HG02938 (cell line): ENCODE measurements around the gene EFS.
"Not testable (repeated sequence)": the region's sequence is repeated elsewhere in the genome, so short reads cannot be mapped to it uniquely, and the experiment has no call there.

ENCODE experiments used
- ATAC-seq: cut with Tn5 transposase; IDR thresholded peaks from one replicate; pipeline ENCODE4 v1.9.1; 2021; ENCODE audit warnings: mild to moderate bottlenecking, moderate library complexity; ENCODE audit not compliant: unreplicated experiment

The EFS gene

GRCh38 chr14:23399591-23399990 is 34.6 kb upstream of the EFS start:
- no peak for ATAC-seq

GRCh38 chr14:23399136-23399535 is 34.2 kb upstream of the EFS start:
- no peak for ATAC-seq

GRCh38 chr14:23398348-23398747 is 33.4 kb upstream of the EFS start:
- ATAC-seq, result no peak

GRCh38 chr14:23396781-23397407 is 31.9 kb upstream of the EFS start:
- ATAC-seq, result no peak

GRCh38 chr14:23396126-23396525 is 31.2 kb upstream of the EFS start:
- no peak for ATAC-seq

GRCh38 chr14:23392613-23393012 is 27.6 kb upstream of the EFS start:
- no peak for ATAC-seq

GRCh38 chr14:23389871-23390270 is 24.9 kb upstream of the EFS start:
- not testable (repeated sequence) for ATAC-seq

- ATAC-seq, result no peak
Observed at GRCh38 chr14:23389396-23389795, 24.4 kb upstream of the EFS start.

GRCh38 chr14:23388996-23389395 is 24.0 kb upstream of the EFS start:
- no peak for ATAC-seq

GRCh38 chr14:23387916-23388882 is 23.2 kb upstream of the EFS start:
- no peak for ATAC-seq

GRCh38 chr14:23386999-23387398 is 22.0 kb upstream of the EFS start:
- ATAC-seq, result no peak

GRCh38 chr14:23386266-23386657 is 21.3 kb upstream of the EFS start:
- not testable (repeated sequence) for ATAC-seq

- ATAC-seq, result no peak
Observed at GRCh38 chr14:23385642-23386265, 20.8 kb upstream of the EFS start.

- no peak for ATAC-seq
Observed at GRCh38 chr14:23385244-23385641, 20.3 kb upstream of the EFS start.

- no peak for ATAC-seq
Observed at GRCh38 chr14:23384364-23385080, 19.6 kb upstream of the EFS start.

- no peak for ATAC-seq
Observed at GRCh38 chr14:23382731-23383440, 17.9 kb upstream of the EFS start.

GRCh38 chr14:23382276-23382675 is 17.3 kb upstream of the EFS start:
- no peak for ATAC-seq

GRCh38 chr14:23381871-23382270 is 16.9 kb upstream of the EFS start:
- no peak for ATAC-seq

- no peak for ATAC-seq
Observed at GRCh38 chr14:23380976-23381375, 16.0 kb upstream of the EFS start.

GRCh38 chr14:23380197-23380914 is 15.4 kb upstream of the EFS start:
- no peak for ATAC-seq
